Endothelial cell of umbilical vein (primary cell): ENCODE results near the gene LINC01488. TPM values are rescaled to one million over a fixed set of nuclear protein-coding genes. Genes with fewer than 3 reads are reported as not detected.

ENCODE experiments used
- BruUV-seq: library from RNA; stranded (reverse); fragments of 400-500 nt; replicated peaks from 2 replicates; lab custom pipeline; 2021; lab: Mats Ljungman, UMichigan
- CTCF ChIA-PET: fragments of 300-600, 350-600 bp; sonication (Branson Sonifier 250); formaldehyde crosslinking; loops from one replicate; lab custom pipeline; 2021; ENCODE audit warnings: antibody characterized with exemption, inconsistent platforms; lab: Charles Lee
- POLR2A ChIA-PET: fragments of 300-600, 350-600 bp; sonication (Branson Sonifier 250); formaldehyde crosslinking; loops from one replicate; lab custom pipeline; 2021; ENCODE audit warnings: antibody characterized with exemption, inconsistent platforms; lab: Charles Lee
- DNase-seq: peaks from one replicate; pipeline ENCODE4 v3.0.0-alpha.2; 2011; ENCODE audit warnings: low read depth, low spot score
- FAIRE-seq: peaks from 2 replicates; lab custom pipeline; 2011; peaks lifted over from hg19 to GRCh38; lab: Jason Lieb, UNC
- H2AFZ ChIP-seq: 2 replicates; pipeline ENCODE4 v1.6.0; 2012; ENCODE audit warnings: low read depth, low read length, control low read depth, inconsistent platforms
- H3K27ac ChIP-seq: 2 replicates; pipeline ENCODE4 v1.5.1; 2011; ENCODE audit warnings: low read depth, mild to moderate bottlenecking, control low read depth, low read length, moderate library complexity; ENCODE audit not compliant: insufficient read depth
- H3K27me3 ChIP-seq, 2 experiments: 2 replicates each; pipeline versions ENCODE4 v1.6.0 to v1.6.1; 2011; ENCODE audit warnings: low read length in 2 of 2, mixed read lengths in 1 of 2; ENCODE audit not compliant: control insufficient read depth in 2 of 2, insufficient read depth in 2 of 2
- H3K36me3 ChIP-seq, 2 experiments: 2 replicates in 1 of 2; 3 replicates in 1 of 2; pipeline ENCODE4 v1.5.1; 2011; ENCODE audit warnings: low read length in 2 of 2, mild to moderate bottlenecking in 1 of 2, moderate library complexity in 1 of 2; ENCODE audit not compliant: control insufficient read depth in 2 of 2, insufficient read depth in 2 of 2; ENCODE audit errors: extremely low read depth in 1 of 2
- H3K4me1 ChIP-seq: 3 replicates; pipeline ENCODE4 v1.5.1; 2011; ENCODE audit warnings: mild to moderate bottlenecking, low read length; ENCODE audit not compliant: control insufficient read depth, insufficient read depth; ENCODE audit errors: extremely low read depth
- H3K4me2 ChIP-seq: 2 replicates; pipeline ENCODE4 v1.6.1; 2011; ENCODE audit warnings: low read length, control low read depth, mixed read lengths; ENCODE audit not compliant: insufficient read depth
- H3K4me3 ChIP-seq, 3 experiments: fragments of 200-600 bp in 1 of 3; sonication (generic), shearing (Covaris generic) in 1 of 3; replicated peaks in 1 of 3; 2 replicates each; pipeline ENCODE4 v1.5.1; 2011 to 2016; ENCODE audit warnings: control low read depth in 3 of 3, low read length in 3 of 3, mild to moderate bottlenecking in 2 of 3, inconsistent platforms in 1 of 3, low read depth in 1 of 3, moderate library complexity in 1 of 3; ENCODE audit not compliant: insufficient read depth in 1 of 3
- H3K79me2 ChIP-seq: 2 replicates; pipeline ENCODE4 v1.6.0; 2012; ENCODE audit warnings: low read length, inconsistent platforms; ENCODE audit not compliant: control insufficient read depth, insufficient read depth
- H3K9ac ChIP-seq: replicated peaks from 2 replicates; pipeline ENCODE3; 2011; ENCODE audit warnings: low read length, control low read depth; ENCODE audit not compliant: insufficient read depth; ENCODE audit errors: extremely low read depth
- H3K9me1 ChIP-seq: replicated peaks from 3 replicates; pipeline ENCODE4 v1.6.0; 2011; ENCODE audit warnings: mild to moderate bottlenecking, low read length; ENCODE audit not compliant: control insufficient read depth, insufficient read depth; ENCODE audit errors: extremely low read depth
- H3K9me3 ChIP-seq: replicated peaks from 2 replicates; pipeline ENCODE4 v1.5.1; 2012; ENCODE audit warnings: low read length, inconsistent platforms; ENCODE audit not compliant: control insufficient read depth, insufficient read depth
- H4K20me1 ChIP-seq: replicated peaks from 2 replicates; pipeline ENCODE3; 2011; ENCODE audit warnings: mild to moderate bottlenecking, low read length; ENCODE audit not compliant: control insufficient read depth, insufficient read depth; ENCODE audit errors: extremely low read depth
- EZH2 ChIP-seq: IDR thresholded peaks from 2 replicates; pipeline ENCODE4 v1.6.1; 2012; ENCODE audit warnings: borderline replicate concordance, low read depth, mild to moderate bottlenecking, moderate library complexity, low read length, inconsistent platforms; ENCODE audit not compliant: severe bottlenecking
- FOS ChIP-seq: IDR thresholded peaks from 2 replicates; pipeline ENCODE4 v1.6.1; 2011; ENCODE audit warnings: mild to moderate bottlenecking, low read length, moderate library complexity, borderline replicate concordance; ENCODE audit not compliant: insufficient read depth
- GATA2 ChIP-seq: IDR thresholded peaks from 2 replicates; pipeline ENCODE4 v1.7.0; 2011; ENCODE audit warnings: low read depth, mild to moderate bottlenecking, moderate library complexity, mixed read lengths, low read length; ENCODE audit not compliant: insufficient read length, insufficient read depth
- JUN ChIP-seq: IDR thresholded peaks from 2 replicates; pipeline ENCODE4 v1.6.1; 2011; ENCODE audit warnings: borderline replicate concordance, low read depth; ENCODE audit not compliant: insufficient read length, insufficient read depth
- MYC ChIP-seq: IDR thresholded peaks from one replicate; pipeline ENCODE4 v1.6.1; 2011; ENCODE audit warnings: mild to moderate bottlenecking, low read depth, low read length
- POLR2A ChIP-seq: IDR thresholded peaks from 2 replicates; pipeline ENCODE4 v1.6.1; 2012; ENCODE audit warnings: low read depth, mild to moderate bottlenecking, control low read depth, low read length
- POLR2AphosphoS5 ChIP-seq: IDR thresholded peaks from 2 replicates; pipeline ENCODE4 v1.6.1; 2012; ENCODE audit warnings: low read depth, mild to moderate bottlenecking, control low read depth, low read length, moderate library complexity; ENCODE audit not compliant: insufficient read depth
- dilution Hi-C: fragments of 300-500 bp; cut with MboI; formaldehyde crosslinking; loops from one replicate; pipeline ENCODE4 v1.15.0; 2019; ENCODE audit warnings: low sequenced_read_pairs; ENCODE audit not compliant: extremely low pct_ligation_motif_present
- intact Hi-C: fragments of 100-400 bp; cut with micrococcal nuclease; formaldehyde crosslinking; loops from one replicate; pipeline ENCODE4 v1.10.0; 2022
- polyA plus RNA-seq, 4 experiments: library from polyadenylated mRNA; depleted of rRNA in 3 of 4; stranded (reverse) in 3 of 4; unstranded in 1 of 4; fragments of >200 nt; gene quantifications; 2 replicates each; pipeline versions ENCODE4 v1.2.1 to v1.2.3, GENCODE V29; 2011 to 2012; ENCODE audit warnings: missing spikeins in 1 of 4
- total RNA-seq: library from RNA; stranded (reverse); gene quantifications from 2 replicates; pipeline ENCODE4 v1.2.3, GENCODE V29; 2021
- TF ChIP-seq, protein P1 (sequence below): IDR thresholded peaks from 2 replicates; pipeline ENCODE4 v1.6.1; 2011; ENCODE audit not compliant: insufficient read depth, insufficient read length
- TF ChIP-seq, protein P2 (sequence below), 2 donors: IDR thresholded peaks; 1 replicate in 1 of 2; 2 replicates in 1 of 2; pipeline ENCODE4 v1.5.1; 2011; ENCODE audit warnings: low read length in 2 of 2, mild to moderate bottlenecking in 2 of 2, moderate library complexity in 2 of 2, control low read depth in 1 of 2, inconsistent platforms in 1 of 2, low read depth in 1 of 2; ENCODE audit not compliant: insufficient read depth in 1 of 2; ENCODE audit errors: extremely low read depth in 1 of 2

Gene LINC01488
- total and polyA plus RNA-seq, 2 donors (not counting 3 experiments of a cell fraction or from before 2014, with no cell fraction given): not detected

DNA sequence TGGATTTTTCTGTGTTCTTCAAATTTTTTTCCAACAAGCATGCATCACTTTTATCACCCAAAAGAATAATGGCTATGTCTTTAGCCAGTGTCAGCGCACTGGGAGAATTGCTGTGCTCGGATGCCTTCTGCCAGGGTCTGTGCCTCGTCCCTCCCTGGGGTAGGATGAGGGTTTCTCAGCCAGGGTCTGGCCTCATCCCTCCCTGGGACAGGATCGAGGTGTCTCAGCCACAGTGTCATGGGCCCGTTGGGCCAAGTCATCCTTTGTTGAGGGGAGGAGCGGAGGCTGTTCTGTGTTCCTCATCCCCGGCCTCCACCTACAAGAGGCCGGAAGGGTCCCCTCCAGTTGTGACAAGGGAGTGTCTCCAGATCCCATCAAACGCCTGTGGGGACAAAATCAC, 22.7 kb downstream of the LINC01488 start:
- Histone ChIP-seq H3K27ac (no peak overlapping the region), H3K36me3 (no peaks in the 10 kb centered on the region), H3K79me2 (no peaks in the 10 kb centered on the region), H3K4me3 (no peak overlapping the region), H4K20me1 (no peaks in the 10 kb centered on the region), H3K9ac (no peak overlapping the region), H2AFZ (no peak overlapping the region), H3K4me2 (no peak overlapping the region), H3K27me3 (no peaks in the 10 kb centered on the region), H3K4me1 (peaks cover 4% of the 10 kb centered on the region), H3K9me1 (no peaks in the 10 kb centered on the region), H3K9me3 (no peaks in the 10 kb centered on the region)
- FAIRE-seq (no peak), DNase-seq (no peak)
- ChIA-PET CTCF (no interaction called here), POLR2A (no interaction called here)
- BruUV-seq: no TSS peak
- dilution Hi-C loops (no loop called here), intact Hi-C loops (no loop called here)
- no peak for TF ChIP-seq POLR2AphosphoS5
- no peak for TF ChIP-seq POLR2A
- TF ChIP-seq FOS: no peak
- no peak for TF ChIP-seq JUN
- TF ChIP-seq, protein P1, sequence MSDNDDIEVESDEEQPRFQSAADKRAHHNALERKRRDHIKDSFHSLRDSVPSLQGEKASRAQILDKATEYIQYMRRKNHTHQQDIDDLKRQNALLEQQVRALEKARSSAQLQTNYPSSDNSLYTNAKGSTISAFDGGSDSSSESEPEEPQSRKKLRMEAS: no peak
- TF ChIP-seq EZH2: no peak
- TF ChIP-seq, protein P2, sequence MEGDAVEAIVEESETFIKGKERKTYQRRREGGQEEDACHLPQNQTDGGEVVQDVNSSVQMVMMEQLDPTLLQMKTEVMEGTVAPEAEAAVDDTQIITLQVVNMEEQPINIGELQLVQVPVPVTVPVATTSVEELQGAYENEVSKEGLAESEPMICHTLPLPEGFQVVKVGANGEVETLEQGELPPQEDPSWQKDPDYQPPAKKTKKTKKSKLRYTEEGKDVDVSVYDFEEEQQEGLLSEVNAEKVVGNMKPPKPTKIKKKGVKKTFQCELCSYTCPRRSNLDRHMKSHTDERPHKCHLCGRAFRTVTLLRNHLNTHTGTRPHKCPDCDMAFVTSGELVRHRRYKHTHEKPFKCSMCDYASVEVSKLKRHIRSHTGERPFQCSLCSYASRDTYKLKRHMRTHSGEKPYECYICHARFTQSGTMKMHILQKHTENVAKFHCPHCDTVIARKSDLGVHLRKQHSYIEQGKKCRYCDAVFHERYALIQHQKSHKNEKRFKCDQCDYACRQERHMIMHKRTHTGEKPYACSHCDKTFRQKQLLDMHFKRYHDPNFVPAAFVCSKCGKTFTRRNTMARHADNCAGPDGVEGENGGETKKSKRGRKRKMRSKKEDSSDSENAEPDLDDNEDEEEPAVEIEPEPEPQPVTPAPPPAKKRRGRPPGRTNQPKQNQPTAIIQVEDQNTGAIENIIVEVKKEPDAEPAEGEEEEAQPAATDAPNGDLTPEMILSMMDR (IDR thresholded peaks at IDR 0.05; ENCODE audit: extremely low read depth in 1 of 2, insufficient read depth in 1 of 2, low read depth in 1 of 2, low read length in 2 of 2): no peak
- no peak for TF ChIP-seq GATA2
- TF ChIP-seq MYC: no peak
